Regular cardiac myocyte (primary cell): ENCODE measurements around the gene PLEKHH3. TPM values are rescaled to one million over a fixed set of nuclear protein-coding genes. Genes with fewer than 3 reads are reported as not detected.

ENCODE experiments used
- total RNA-seq: library from RNA; depleted of rRNA; stranded (reverse); fragments of >200 nt; gene quantifications from 2 replicates; pipeline ENCODE4 v1.2.3, GENCODE V29; 2014

Gene PLEKHH3
- total RNA-seq, result 10.7 and 11.6 TPM in 2 replicates

GRCh38 chr17:42676424-42677011, at the start of gene PLEKHH3:
Gene PLEKHH3 (minus strand): TSS chr17:42676994. CDS start chr17:42676563, 431 bp downstream.

GRCh38 chr17:42681976-42682721, 5.4 kb upstream of the PLEKHH3 start, which contains the start of gene CNTNAP1:
Gene CNTNAP1 (plus strand): TSS chr17:42682531. CDS start chr17:42682830, 299 bp downstream.

GRCh38 chr17:42659079-42659931, 17.5 kb downstream of the PLEKHH3 start, which contains the start of gene TUBG2:
Gene TUBG2 (plus strand): TSS chr17:42659284. CDS start chr17:42659504, 220 bp downstream.

Other genes starting within 250 kb of the PLEKHH3 start
- 31.2 and 73.6 TPM in 2 replicates for gene ATP6V0A1, start 218.1 kb downstream of the PLEKHH3 start, total RNA-seq
- 24.3 and 50.7 TPM in 2 replicates for gene NAGLU, start 140.8 kb downstream of the PLEKHH3 start, total RNA-seq
- 5.4 and 8.6 TPM in 2 replicates for gene HSD17B1, start 124.1 kb downstream of the PLEKHH3 start, total RNA-seq
- 7.0 and 18.6 TPM in 2 replicates for gene COASY, start 114.8 kb downstream of the PLEKHH3 start, total RNA-seq
- gene MLX, start 109.9 kb downstream of the PLEKHH3 start, total RNA-seq, result 32.1 and 65.4 TPM in 2 replicates
- gene PSMC3IP, start 99.3 kb downstream of the PLEKHH3 start, total RNA-seq, result 2.3 and 16.3 TPM in 2 replicates
- 73.0 and 74.8 TPM in 2 replicates for gene RETREG3, start 67.6 kb downstream of the PLEKHH3 start, total RNA-seq
- gene TUBG1, start 67.3 kb downstream of the PLEKHH3 start, total RNA-seq, result 20.3 and 42.2 TPM in 2 replicates
- 4.8 and 11.6 TPM in 2 replicates for gene TUBG2, start 17.7 kb downstream of the PLEKHH3 start, total RNA-seq
- gene CCR10, start 4.8 kb upstream of the PLEKHH3 start, total RNA-seq, result 3.6 and 6.8 TPM in 2 replicates
- gene CNTNAP1, start 5.5 kb upstream of the PLEKHH3 start, total RNA-seq, result 15.0 and 20.6 TPM in 2 replicates
- 7.7 and 20.0 TPM in 2 replicates for gene EZH1, start 68.0 kb upstream of the PLEKHH3 start, total RNA-seq
- gene RAMP2, start 84.2 kb upstream of the PLEKHH3 start, total RNA-seq, result under 0.01 and 0.58 TPM in 2 replicates
- gene VPS25, start 96.5 kb upstream of the PLEKHH3 start, total RNA-seq, result 65.7 and 92.6 TPM in 2 replicates
- gene WNK4, start 103.6 kb upstream of the PLEKHH3 start, total RNA-seq, result 3.5 and 4.5 TPM in 2 replicates
- 48.8 and 70.4 TPM in 2 replicates for gene COA3, start 121.7 kb upstream of the PLEKHH3 start, total RNA-seq
- under 0.01 and 0.19 TPM in 2 replicates for gene CNTD1, start 121.9 kb upstream of the PLEKHH3 start, total RNA-seq
- 123 and 167 TPM in 2 replicates for gene BECN1, start 147.3 kb upstream of the PLEKHH3 start, total RNA-seq
- 51.3 and 131 TPM in 2 replicates for gene PSME3, start 156.4 kb upstream of the PLEKHH3 start, total RNA-seq
- 0.28 and 0.38 TPM in 2 replicates for gene AOC2, start 167.6 kb upstream of the PLEKHH3 start, total RNA-seq
- gene AOC3, start 174.2 kb upstream of the PLEKHH3 start, total RNA-seq, result under 0.01 and 2.0 TPM in 2 replicates
- gene G6PC1, start 223.8 kb upstream of the PLEKHH3 start, total RNA-seq, result not detected in 2 replicates